ENCODE measurements around the gene PKN3.
"Not testable (repeated sequence)": the region's sequence is repeated elsewhere in the genome, so short reads cannot be mapped to it uniquely, and the experiment has no call there.

PKN3 gene

DNA sequence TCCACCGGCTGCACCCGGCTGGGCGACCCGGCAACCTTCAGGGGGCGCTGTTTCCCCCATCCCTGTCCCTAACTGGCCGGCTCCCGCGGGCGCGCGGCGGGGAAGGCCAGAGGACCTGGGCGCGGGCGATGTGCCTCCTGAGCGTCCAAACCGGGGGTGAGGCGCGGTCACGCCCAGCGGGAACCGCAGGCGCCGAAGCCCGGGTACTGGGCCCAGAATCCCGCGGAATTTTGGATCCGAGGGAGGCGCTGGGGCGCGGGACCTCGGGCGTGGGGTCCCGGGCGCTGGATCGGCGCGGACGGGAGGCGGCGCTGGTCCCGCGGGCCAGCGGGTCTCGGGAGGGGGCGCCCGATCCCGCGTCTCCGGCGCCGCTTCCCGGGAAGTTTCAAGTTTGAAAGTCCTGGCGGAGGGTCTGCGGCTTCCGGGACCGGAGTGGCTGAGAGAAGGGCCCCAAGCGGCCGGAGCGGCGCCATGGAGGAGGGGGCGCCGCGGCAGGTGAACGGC, at the start of gene PKN3:
Gene PKN3, plus strand, starts transcription at position 59 of the 504 bp plus-strand sequence. Its CDS starts 413 bp downstream, at position 472.
- peak; percentile 94 for DNase-seq

DNA sequence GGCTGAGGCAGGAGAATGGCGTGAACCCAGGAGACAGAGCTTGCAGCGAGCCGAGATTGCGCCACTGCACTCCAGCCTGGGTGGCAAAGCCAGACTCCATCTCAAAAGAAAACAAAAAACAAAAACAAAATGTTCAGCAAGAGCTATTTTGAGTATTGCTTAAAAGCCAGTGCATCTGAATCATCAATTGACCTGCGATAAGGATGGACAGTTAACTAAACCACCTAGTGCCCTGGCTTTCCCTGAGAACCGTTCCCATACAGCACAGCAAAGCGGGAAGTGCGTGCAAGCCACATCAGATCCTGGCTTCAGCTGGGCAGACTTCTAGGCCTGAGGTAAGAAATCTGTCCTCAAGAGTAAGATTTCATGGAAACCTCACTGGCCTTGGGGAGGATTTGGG, 48.4 kb upstream of the PKN3 start:
- no peak for DNase-seq

DNA sequence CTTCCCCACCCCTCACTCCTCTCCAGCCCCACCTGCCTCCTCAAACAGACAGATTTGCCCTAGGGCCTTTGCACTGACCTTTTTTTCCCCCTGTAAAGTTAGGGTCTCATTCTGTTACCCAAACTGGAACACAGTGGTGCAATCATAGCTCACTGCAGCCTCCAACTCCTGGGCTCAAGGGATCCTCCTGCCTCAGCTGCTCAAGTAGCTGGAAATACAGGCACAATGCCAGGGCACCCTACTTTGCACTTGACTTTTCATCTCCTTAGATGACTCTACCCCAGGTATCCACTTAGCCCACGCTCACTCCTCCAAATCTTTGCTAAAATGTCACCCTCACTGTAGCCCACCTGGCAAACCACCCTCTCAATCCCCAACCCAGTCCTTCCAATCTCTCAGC, 47.8 kb upstream of the PKN3 start:
- no peak for DNase-seq

DNA sequence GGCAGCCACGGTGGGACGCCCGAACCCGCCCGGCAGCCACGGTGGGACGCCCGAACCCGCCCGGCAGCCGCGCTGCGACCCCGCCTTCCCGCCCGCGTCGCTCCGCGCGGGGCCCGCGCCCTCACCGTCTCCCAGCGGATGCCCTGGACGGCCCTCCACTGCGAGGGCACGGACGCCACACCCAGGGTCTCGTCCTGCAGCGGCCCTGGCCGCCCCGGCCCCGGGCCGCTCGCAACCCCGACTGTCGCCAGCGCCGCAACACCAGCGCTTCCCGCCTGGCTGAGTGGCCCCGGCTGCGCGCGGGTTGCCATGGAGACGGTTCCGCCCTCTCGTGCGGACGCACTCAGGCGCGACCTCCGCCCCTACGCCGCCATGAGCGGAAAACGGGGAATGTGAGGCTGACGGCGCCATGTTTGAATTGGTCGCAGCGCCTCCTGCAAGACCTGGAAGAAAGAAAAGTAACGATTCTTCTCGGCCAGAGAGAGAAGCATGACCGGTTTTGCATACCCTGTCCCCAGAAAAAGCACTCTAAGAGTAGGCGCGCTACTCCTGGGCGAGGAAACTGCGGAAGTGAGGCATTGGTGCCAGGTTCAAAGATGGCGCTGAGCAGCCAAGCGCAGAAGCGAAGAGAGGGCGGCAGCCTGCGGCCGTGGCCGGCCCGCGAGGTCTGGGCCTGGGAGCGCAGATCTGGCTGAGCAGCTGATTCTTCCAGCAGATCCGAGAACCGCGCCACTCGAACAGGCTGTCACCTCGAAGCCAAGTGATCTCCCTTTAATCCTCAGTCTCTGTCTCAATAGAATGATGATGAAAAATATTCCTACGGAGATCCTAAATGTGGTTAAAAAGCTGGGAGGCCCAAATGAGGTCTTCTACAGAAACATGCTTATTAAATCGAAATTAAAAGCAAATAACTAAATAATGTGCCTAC, 45.6 kb upstream of the PKN3 start, which contains the start of gene DYNC2I2:
Gene DYNC2I2, minus strand, starts transcription at position 432 of the 928 bp plus-strand sequence. Its CDS starts 121 bp downstream, at position 311.
- DNase-seq, result peak; percentile 99

DNA sequence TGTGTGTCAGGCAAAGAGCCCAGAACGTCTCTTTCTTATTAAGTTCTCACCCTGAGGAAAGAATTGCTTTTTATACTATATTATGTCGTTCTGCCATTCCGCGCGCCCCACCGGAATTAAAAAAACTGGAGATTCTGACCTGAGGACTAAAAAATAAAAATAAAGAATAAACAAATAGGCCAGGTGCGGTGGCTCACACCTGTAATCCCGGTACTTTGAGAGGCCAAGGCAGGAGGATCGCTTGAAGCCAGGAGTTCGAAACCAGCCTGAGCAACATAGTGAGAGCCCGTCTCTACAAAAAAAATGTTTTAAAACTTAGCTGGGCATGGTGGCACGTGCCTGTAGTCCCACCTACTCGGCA, 45.0 kb upstream of the PKN3 start:
- DNase-seq, result no peak

DNA sequence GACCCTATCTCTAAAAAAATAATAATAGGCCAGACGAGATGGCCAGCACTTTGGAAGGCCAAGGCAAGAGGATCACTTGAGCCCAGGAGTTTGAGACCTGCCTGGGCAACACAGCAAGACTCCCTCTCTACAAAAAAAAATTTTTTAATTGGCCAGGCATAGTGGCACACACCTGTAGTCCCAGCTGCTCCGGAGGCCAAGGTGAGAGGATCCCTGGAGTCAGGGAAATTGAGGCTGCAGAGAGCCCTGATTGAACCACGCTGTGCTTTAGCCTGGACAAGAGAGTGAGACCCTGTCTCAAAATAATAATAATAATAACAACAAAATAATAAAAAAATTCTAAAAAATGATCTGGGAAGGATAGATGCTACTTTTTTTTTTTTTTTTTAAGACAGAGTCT, 44.5 kb upstream of the PKN3 start:
- DNase-seq, result no peak

DNA sequence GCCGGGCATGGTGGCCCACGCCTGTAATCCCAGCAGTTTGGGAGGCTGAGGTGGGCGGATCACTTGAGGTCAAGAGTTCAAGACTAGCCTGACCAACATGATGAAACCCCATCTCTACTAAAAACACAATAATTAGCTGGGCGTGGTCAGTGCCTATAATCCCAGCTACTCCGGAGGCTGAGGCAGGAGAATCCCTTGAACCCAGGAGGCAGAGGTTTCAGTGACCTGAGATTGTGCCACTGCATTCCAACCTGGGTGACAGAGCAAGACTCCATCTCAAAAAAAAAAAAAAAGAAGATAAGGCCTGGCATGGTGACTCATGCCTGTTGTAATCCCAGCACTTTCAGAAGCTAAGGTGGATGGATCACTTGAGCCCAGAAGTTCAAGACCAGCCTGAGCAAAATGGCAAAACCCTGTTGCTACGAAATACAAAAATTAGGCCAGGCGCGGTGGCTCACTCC, 35.8 kb upstream of the PKN3 start:
- not testable (repeated sequence) for DNase-seq

DNA sequence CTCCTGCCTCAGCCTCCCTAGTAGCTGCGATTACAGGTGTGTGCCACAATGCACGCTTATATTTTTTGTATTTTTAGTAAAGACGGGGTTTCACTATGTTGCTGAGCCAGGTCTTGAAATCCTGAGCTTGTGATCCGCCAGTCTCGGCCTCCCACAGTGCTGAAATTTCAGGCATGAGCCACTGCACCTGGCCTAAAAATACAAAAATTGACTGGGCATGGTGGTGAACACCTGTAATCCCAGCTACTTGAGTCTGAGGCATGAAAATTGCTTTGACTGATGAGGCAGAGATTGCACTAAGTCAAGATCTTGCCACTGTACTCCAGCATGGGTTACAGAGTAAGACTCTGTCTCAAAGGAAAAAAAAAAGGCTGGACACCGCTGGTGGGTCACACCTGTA, 32.5 kb upstream of the PKN3 start:
- DNase-seq, result no peak

DNA sequence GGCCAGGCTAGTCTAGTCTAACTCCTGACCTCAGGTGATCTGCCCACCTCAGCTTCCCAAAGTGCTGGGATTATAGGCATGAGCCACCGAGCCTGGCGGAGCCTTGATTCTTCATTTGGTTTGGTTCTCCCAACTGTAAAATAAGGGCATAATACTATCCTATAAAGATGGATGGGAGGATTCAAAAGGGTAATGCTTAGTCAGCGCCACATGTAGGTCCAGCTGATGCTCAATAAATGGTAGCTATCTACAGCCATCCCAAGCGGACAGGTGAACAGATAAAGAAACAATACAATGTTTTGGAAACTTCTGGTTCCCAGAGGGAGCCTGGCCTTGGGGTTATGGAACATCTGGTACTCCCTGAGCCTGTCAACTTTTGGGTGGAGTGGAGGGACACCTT, 26.9 kb upstream of the PKN3 start:
- DNase-seq, result no peak

DNA sequence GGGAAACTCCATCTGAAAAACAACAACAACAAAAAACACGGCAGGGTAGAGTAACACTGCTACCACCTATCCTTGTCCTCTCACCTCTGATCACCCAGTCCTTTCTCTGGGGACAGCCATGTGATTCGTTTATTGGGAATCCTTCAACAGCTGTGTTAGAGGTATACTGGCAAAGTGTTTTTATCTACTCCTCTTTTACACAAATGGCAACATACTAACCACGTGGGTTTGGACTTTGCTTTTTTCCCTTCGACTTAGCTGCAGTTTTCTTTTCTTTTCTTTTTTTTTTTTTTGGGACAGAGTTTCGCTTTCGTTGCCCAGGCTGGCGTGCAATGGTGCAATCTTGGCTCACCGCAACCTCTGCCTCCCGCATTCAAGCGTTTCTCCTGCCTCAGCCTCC, 24.5 kb upstream of the PKN3 start:
- no peak for DNase-seq

DNA sequence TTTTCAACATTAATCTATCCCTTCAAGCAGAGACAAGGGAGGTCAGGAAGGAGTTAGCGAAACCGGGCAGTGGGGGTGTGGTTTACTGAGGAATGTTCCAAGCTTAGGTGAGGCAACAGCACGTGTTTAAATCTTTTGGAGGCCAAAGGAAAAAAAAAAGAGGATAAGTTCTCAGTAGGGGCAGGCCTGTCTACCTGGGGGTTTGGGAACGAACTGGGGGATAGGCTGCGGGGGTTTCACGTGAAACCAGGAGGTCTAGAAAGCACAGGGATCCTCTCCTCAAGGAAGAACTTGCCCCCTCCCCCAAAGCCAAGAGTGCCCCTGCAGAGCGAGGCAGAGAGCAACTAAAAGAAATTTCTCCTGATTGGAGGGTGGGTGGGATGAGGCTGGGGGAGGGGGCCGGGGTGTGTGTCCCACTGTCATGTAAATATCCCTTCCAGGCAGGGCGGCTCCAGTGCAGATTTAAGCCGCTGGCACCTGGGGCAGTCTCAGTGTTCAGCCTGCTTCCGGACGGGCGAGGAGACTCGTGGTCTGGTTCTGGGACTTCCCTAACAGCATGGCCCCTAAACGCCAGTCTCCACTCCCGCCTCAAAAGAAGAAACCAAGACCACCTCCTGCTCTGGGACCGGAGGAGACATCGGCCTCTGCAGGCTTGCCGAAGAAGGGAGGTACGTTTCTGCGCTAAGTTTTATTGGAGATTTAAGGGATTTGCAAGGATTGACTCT, 18.8 kb upstream of the PKN3 start:
- DNase-seq, result peak; percentile 73

DNA sequence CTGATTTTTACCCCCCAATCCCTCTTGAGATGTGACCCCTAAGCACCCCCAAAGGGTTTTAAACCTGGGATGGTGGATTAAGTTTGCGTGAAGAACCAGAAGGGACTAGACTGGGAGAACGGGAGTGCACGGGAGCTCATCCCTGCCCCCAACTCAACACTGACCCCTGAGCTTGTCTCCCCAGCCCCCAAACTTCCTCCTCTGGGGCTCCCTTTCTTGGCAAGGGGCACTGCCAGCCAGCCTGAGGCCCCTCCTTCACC, 18.3 kb upstream of the PKN3 start:
- DNase-seq, result no peak

DNA sequence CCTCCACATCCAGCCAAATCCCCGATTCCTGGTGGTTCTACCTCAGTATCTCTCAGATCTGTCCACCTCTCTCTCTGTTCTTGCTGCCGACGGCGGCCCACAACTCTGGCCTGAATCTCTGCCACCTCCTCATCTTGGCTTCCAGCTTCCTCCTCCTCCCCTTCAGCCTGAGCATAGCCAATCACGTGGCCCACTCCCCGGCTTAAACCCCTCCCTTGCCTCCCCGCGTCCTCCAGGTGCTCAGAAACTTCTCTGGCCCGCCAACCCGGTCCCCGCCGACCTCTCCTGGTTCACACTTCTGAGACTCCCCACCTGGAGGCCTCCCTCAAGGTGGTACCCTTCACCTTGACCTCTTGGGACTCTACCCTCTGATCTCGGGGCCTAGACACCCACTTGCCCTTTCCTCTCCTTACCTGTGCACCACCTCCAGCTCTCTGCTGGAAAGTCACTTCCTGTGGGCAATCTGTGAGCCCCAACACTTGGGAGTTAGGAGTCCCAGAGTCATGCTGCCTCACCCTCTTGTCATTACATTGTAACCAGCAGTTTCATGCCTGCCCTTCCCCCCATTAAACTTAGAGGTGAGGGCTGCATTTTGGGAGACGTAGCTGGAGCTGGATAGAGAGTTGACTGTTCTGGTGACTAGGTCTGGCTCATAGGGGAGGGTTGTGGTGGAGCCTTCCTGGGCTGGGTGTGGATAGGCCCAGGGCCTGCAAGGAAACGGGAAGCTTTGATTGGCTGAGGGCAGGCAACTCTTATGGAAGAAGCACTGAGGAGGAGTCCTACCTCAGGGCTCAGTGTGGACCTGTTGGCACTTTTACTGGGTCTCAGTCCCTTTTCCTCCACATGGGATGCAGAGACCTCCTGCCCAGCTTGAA, 17.7 kb upstream of the PKN3 start:
- DNase-seq, result peak; percentile 90

DNA sequence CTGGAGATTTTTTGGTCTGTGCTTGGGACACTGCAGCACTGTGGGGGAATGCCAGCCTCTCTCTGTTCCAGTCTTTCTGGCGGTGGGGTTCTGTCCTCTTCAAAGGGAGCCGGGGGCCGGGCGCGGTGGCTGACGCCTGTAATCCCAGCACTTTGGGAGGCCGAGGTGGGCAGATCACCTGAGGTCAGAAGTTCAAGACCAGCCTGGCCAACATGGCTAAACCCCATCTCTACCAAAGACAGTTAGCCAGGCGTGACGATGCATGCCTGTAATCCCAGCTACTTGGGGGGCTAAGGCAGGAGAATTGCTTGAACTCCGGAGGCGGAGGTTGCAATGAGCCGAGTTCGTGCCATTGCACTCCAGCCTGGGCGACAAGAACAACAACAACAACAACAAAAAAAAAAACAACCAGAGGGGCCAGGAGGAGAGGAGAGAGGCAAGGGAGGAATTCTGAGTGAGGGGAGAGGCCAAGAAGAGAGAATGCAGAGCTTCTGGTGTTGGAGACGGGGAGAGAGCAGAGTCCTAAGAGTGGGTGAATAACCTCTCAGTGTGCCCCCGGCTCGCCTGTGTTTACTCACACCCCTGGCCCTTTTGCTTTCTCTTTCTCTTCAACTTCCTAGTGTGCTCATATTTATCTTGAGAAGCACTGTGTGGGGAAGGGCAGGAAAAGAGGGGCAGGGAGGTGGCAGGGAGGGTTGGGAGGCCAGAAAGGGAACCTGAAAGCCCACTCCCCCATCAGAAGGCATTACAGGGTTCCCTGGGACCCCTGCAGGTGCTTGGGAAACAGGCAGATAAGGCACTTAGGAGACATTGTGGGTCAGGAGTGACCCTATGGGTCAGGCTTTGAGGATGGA, 16.4 kb upstream of the PKN3 start:
- peak; percentile 79 for DNase-seq

DNA sequence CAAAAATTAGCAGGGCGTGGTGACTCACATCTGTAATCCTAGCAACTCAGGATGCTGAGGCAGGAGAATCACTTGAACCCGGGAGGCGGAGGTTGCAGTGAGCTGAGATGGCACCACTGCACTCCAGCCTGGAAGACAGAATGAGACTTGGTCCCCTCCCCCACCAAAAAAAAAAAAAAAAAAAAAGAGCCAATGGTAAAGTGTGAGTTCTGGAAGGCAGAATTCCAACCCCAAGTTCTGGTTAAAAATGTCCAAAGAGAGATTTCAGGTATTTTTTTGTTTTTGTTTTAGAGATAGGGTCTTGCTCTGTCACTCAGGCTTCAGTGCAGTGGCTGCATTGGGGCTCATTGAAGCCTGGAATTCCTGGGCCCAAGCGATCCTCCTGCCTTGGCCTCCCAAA, 14.8 kb upstream of the PKN3 start:
- no peak for DNase-seq

DNA sequence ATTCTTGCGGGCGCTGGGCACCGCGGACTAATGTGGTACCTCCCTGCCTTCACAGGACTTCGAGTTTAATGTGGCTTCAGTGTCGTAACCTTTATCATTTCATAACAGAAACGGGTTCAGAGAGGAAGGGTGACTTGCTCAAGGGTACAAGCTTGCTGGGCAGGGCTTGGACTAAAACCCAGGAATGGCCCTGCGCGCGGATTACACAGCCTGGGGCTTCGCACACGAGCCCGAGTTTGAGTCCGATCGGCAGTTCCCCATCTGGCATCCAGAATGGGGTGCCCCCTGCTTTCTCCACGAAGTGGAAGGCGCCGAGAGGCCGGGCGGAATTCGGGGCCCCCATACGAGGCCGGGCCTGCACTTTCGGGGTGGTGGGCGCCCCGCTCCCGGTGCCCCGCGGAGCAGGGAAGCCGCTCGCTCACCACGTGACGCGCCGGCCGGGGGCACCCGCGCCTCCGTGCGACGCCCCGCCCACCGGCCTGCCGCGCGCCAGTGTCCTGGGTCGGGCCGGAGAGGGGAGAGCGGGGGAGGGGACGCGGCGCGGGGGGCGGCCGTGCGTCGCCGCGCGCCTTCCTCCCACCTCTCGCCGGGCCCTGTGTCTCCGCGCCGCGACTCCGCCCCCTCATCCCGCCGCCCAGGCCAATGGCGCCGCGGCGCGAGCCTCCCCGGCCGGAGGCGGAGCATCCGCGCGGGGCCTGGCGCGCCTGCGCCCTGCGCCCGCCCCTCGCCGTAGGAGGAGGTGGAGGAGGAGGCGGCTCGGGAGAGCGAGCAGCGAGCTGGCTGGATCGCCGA, 13.6 kb upstream of the PKN3 start, which contains the start of gene SET:
Gene SET, plus strand, starts transcription at position 722 of the 792 bp plus-strand sequence. CDS start 361 bp downstream, outside the sequence.
- DNase-seq, result peak; percentile 97

DNA sequence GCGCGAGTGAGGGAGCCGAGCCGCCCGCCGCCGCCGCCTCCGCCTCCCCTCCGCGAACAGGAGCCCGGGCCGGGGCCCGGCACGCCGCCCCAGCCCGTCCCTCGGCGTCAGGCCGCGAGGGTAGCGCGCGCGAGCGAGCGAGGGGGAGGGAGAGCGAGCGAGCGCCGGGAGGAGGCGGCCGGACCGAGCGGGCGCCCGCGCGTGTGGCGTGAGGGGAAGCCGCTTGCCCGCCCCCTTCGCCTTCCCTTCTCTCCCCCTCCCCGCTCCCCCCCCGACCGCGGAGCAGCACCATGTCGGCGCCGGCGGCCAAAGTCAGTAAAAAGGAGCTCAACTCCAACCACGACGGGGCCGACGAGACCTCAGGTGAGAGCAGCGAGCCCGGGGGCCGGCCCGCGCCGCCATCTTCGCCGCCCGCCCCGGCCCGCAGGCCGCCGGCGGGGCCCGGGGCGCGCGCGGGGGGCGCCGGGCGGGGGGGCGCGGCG, 13.0 kb upstream of the PKN3 start:
- DNase-seq, result peak; percentile 86

DNA sequence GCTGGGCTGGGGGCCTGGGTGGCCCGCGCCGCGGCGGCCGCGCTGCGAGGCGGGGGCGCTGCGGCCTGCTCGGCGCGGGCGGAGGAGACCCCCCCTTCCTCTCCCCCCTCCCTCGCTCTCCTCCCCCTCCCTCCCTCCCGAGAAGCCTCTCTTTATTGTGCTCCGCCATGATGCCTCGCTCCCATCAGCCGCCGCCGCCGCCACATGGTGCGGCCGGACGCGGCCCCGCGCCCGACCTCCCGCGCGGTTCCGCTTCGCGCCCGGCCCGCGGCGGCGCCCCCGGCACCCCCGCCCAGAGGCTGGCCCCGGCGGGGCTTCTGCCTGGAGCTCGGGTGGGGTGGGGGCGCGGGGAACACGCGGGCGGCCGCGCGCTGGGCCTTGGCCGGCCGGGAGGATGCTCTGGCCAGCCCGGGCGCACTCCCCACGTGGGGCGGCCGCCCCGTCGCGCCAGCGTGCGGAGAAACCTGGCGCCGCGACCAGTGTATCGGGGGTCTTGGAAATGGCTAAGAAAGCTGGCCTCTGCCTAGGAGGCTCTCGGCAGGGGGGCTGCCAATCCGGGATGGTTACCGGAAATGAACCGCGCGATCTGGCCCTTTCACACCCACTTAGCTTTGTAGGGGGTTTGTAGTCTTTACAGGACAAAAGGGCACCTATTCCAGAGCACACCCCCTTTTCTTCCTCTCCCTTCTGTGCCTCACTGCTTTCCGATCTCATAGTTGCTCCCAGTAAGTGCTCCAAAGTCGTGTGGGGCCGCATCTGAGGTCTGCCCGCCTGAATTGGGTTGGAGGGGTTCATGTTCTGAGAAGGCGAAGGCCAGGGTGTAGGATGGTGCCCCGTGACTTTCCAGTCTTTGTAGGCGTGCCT, 12.3 kb upstream of the PKN3 start:
- peak; percentile 84 for DNase-seq

DNA sequence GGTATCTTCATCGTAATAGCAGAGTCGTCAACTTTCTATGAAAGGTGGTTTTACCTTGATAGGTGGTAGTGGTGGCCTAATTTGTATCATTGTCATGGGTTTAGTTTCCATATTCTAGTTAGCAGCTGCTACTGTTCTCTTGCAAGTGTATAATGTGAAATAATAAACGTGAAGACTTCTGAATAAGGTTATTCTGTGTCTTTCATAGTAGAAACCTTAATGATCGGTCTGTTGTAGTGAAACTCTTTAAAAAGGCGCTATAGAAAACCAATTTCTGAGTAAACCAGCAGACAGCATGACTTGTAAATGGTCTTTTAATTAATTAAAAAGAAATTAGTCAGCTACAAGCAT, 11.6 kb upstream of the PKN3 start:
- no peak for DNase-seq

DNA sequence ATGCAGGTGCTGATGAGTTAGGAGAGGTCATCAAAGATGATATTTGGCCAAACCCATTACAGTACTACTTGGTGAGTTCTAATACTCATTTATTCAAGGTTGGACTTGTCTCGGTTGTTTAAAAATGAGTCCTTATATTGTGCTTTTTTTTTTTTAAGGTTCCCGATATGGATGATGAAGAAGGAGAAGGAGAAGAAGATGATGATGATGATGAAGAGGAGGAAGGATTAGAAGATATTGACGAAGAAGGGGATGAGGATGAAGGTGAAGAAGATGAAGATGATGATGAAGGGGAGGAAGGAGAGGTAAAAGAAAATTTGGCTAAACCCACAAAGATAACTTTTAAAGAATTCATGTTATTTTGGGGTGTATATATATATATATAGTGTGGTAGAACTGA, 8.6 kb upstream of the PKN3 start:
- not testable (repeated sequence) for DNase-seq
